Kidney epithelial cell (primary cell): ENCODE data around the gene STAP2. TPM values are rescaled to one million over a fixed set of nuclear protein-coding genes. Genes with fewer than 3 reads are reported as not detected.

Experiments used
- DNase-seq: peaks from one replicate; pipeline ENCODE4 v3.0.0-alpha.2; 2010; ENCODE audit warnings: low read depth
- H3K27me3 ChIP-seq: 2 replicates; pipeline ENCODE4 v1.6.0; 2011; ENCODE audit warnings: low read length; ENCODE audit not compliant: control insufficient read depth, insufficient read depth
- H3K36me3 ChIP-seq: 2 replicates; pipeline ENCODE4 v1.5.1; 2011; ENCODE audit warnings: low read length; ENCODE audit not compliant: control insufficient read depth, insufficient read depth
- H3K4me3 ChIP-seq: 2 replicates; pipeline ENCODE4 v1.5.1; 2011; ENCODE audit warnings: low read depth, mild to moderate bottlenecking, control low read depth, low read length
- CTCF ChIP-seq: IDR thresholded peaks from 2 replicates; pipeline ENCODE4 v1.5.1; 2011; ENCODE audit warnings: mild to moderate bottlenecking, moderate library complexity, low read length, control low read depth, inconsistent platforms; ENCODE audit not compliant: insufficient read depth, poor library complexity, severe bottlenecking
- total RNA-seq: library from RNA; depleted of rRNA; stranded (reverse); fragments of >200 nt; gene quantifications from 2 replicates; pipeline ENCODE4 v1.2.3, GENCODE V29; 2015

STAP2 gene
- total RNA-seq, 1 donor from 2014 or later: 78.5 TPM

- no peak for DNase-seq
- H3K4me3 ChIP-seq: no peak overlapping the region
- no peaks in the 10 kb centered on the region for H3K36me3 ChIP-seq
- TF ChIP-seq CTCF: peak; percentile 40
- H3K27me3 ChIP-seq: no peaks in the 10 kb centered on the region
Measured at GRCh38 chr19:4375164-4376027, 36.8 kb upstream of the STAP2 start.

- DNase-seq: peak; percentile 58
- Histone ChIP-seq H3K36me3 (no peaks in the 10 kb centered on the region), H3K27me3 (no peaks in the 10 kb centered on the region), H3K4me3 (no peak overlapping the region)
- no peak for TF ChIP-seq CTCF
Measured at GRCh38 chr19:4374498-4375163, 36.0 kb upstream of the STAP2 start.

GRCh38 chr19:4373601-4374497 is 35.2 kb upstream of the STAP2 start:
- no peak overlapping the region for H3K4me3 ChIP-seq
- DNase-seq: no peak
- no peak for TF ChIP-seq CTCF
- no peaks in the 10 kb centered on the region for H3K36me3 ChIP-seq
- no peaks in the 10 kb centered on the region for H3K27me3 ChIP-seq

GRCh38 chr19:4373013-4373367 is 34.4 kb upstream of the STAP2 start:
- Histone ChIP-seq H3K36me3 (no peaks in the 10 kb centered on the region), H3K4me3 (no peak overlapping the region), H3K27me3 (no peaks in the 10 kb centered on the region)
- TF ChIP-seq CTCF: no peak
- DNase-seq: no peak

GRCh38 chr19:4372165-4373012 is 33.8 kb upstream of the STAP2 start:
- H3K27me3 ChIP-seq: no peaks in the 10 kb centered on the region
- no peak overlapping the region for H3K4me3 ChIP-seq
- H3K36me3 ChIP-seq: no peaks in the 10 kb centered on the region
- no peak for TF ChIP-seq CTCF
- no peak for DNase-seq
